Keratinocyte (primary cell): ENCODE results near the gene NUAK1. TPM values are rescaled to one million over a fixed set of nuclear protein-coding genes. Genes with fewer than 3 reads are reported as not detected.

Experiments
- DNase-seq: peaks from one replicate; pipeline ENCODE4 v3.0.0-alpha.2; 2011; ENCODE audit warnings: low read depth, missing footprints, low spot score
- FAIRE-seq: peaks from 2 replicates; lab custom pipeline; 2011; peaks lifted over from hg19 to GRCh38; lab: Jason Lieb, UNC
- H2AFZ ChIP-seq: 2 replicates; pipeline ENCODE4 v1.6.0; 2012; ENCODE audit warnings: low read length, control low read depth, inconsistent platforms; ENCODE audit not compliant: control insufficient read depth
- H3K27ac ChIP-seq: 2 replicates; pipeline ENCODE4 v1.5.1; 2011; ENCODE audit warnings: low read length; ENCODE audit not compliant: control insufficient read depth, insufficient read depth
- H3K27me3 ChIP-seq: 3 replicates; pipeline ENCODE4 v1.6.0; 2011; ENCODE audit warnings: low read length; ENCODE audit not compliant: control insufficient read depth, insufficient read depth; ENCODE audit errors: extremely low read depth
- H3K36me3 ChIP-seq, 2 experiments: 2 replicates in 1 of 2; 3 replicates in 1 of 2; pipeline ENCODE4 v1.5.1; 2011; ENCODE audit warnings: low read length in 2 of 2, mild to moderate bottlenecking in 1 of 2; ENCODE audit not compliant: control insufficient read depth in 2 of 2, insufficient read depth in 2 of 2; ENCODE audit errors: extremely low read depth in 1 of 2
- H3K4me1 ChIP-seq: 3 replicates; pipeline ENCODE4 v1.5.1; 2011; ENCODE audit warnings: low read length; ENCODE audit not compliant: control insufficient read depth, insufficient read depth; ENCODE audit errors: extremely low read depth
- H3K4me2 ChIP-seq: 3 replicates; pipeline ENCODE4 v1.6.0; 2011; ENCODE audit warnings: low read depth, low read length; ENCODE audit not compliant: control insufficient read depth, insufficient read depth; ENCODE audit errors: extremely low read depth
- H3K4me3 ChIP-seq, 3 experiments: fragments of 200-600 bp in 1 of 3; sonication (generic) in 1 of 3; 2 replicates in 2 of 3; 3 replicates in 1 of 3; pipeline ENCODE4 v1.5.1; 2011 to 2016; ENCODE audit warnings: low read length in 3 of 3, mild to moderate bottlenecking in 3 of 3, control low read depth in 2 of 3, inconsistent platforms in 1 of 3, low read depth in 1 of 3, mixed read lengths in 1 of 3, mixed run types in 1 of 3, moderate library complexity in 1 of 3; ENCODE audit not compliant: control insufficient read depth in 2 of 3, insufficient read depth in 2 of 3; ENCODE audit errors: extremely low read depth in 1 of 3
- H3K79me2 ChIP-seq: 2 replicates; pipeline ENCODE4 v1.6.0; 2012; ENCODE audit warnings: low read length; ENCODE audit not compliant: control insufficient read depth, insufficient read depth
- H3K9ac ChIP-seq: 3 replicates; pipeline ENCODE4 v1.6.0; 2011; ENCODE audit warnings: low read length; ENCODE audit not compliant: control insufficient read depth, insufficient read depth; ENCODE audit errors: extremely low read depth
- H3K9me1 ChIP-seq: 3 replicates; pipeline ENCODE4 v1.6.0; 2011; ENCODE audit warnings: low read length; ENCODE audit not compliant: control insufficient read depth, insufficient read depth; ENCODE audit errors: extremely low read depth
- H3K9me3 ChIP-seq: 2 replicates; pipeline ENCODE4 v1.5.1; 2012; ENCODE audit warnings: low read depth, low read length; ENCODE audit not compliant: control insufficient read depth
- H4K20me1 ChIP-seq: 3 replicates; pipeline ENCODE4 v1.6.0; 2011; ENCODE audit warnings: low read length; ENCODE audit not compliant: control insufficient read depth, insufficient read depth; ENCODE audit errors: extremely low read depth
- EZH2 ChIP-seq: IDR thresholded peaks from one replicate; pipeline ENCODE4 v1.6.1; 2012; ENCODE audit warnings: inconsistent platforms, mild to moderate bottlenecking, low read length, moderate library complexity
- dilution Hi-C: fragments of 300-500 bp; cut with MboI; formaldehyde crosslinking; loops from one replicate; pipeline ENCODE4 v1.7.0; 2020; ENCODE audit warnings: low sequenced_read_pairs; ENCODE audit not compliant: extremely low pct_ligation_motif_present
- polyA plus RNA-seq, 5 experiments: library from polyadenylated mRNA; depleted of rRNA in 3 of 5; stranded (reverse) in 3 of 5; stranded (forward) in 1 of 5; unstranded in 1 of 5; fragments of >200 nt; gene quantifications; 1 replicate in 1 of 5; 2 replicates in 3 of 5; 3 replicates in 1 of 5; pipeline versions ENCODE4 v1.2.1 to v1.2.3, GENCODE V29; 2011 to 2012; ENCODE audit warnings: missing spikeins in 2 of 5, low read depth in 1 of 5, low replicate concordance in 1 of 5
- TF ChIP-seq, protein P1 (sequence below), 3 experiments: IDR thresholded peaks in 1 of 3; conservative IDR thresholded peaks in 1 of 3; optimal IDR thresholded peaks in 1 of 3; 2 replicates in 2 of 3; 3 replicates in 1 of 3; pipeline versions ENCODE3 to v1.5.1; 2011; ENCODE audit warnings: low read length in 3 of 3, mild to moderate bottlenecking in 3 of 3, moderate library complexity in 2 of 3, control low read depth in 1 of 3, inconsistent platforms in 1 of 3; ENCODE audit not compliant: insufficient read depth in 2 of 3; ENCODE audit errors: extremely low read depth in 1 of 3

Gene NUAK1
- polyA plus RNA-seq, 1 donor (not counting 4 experiments of a cell fraction or from before 2014, with no cell fraction given) = 12.3 TPM

DNA sequence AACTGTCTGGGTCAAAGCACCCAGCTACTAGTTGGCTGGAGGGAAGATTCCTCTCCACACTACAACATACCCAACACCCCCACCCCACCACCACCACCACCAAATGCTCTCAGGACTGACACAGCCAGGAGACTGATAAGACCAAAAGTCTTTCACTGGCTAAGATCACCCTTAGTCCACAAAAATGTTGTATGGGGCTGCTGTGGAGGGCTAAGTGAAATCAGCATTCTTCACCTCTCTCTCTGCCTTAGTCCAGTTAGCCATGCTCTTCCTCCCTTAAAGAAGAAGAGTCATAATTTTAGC is 106.2 kb downstream of the NUAK1 start:
- dilution Hi-C loops = no loop called here
- Histone ChIP-seq H4K20me1 (no peaks in the 10 kb centered on the region), H3K27me3 (no peaks in the 10 kb centered on the region), H2AFZ (no peak overlapping the region), H3K4me3 (no peak overlapping the region), H3K79me2 (no peaks in the 10 kb centered on the region), H3K4me1 (peaks cover 23% of the 10 kb centered on the region), H3K9me3 (no peaks in the 10 kb centered on the region), H3K27ac (no peak overlapping the region), H3K9me1 (no peaks in the 10 kb centered on the region), H3K9ac (no peak overlapping the region), H3K36me3 (no peaks in the 10 kb centered on the region), H3K4me2 (no peak overlapping the region)
- FAIRE-seq (no peak), DNase-seq (no peak)
- TF ChIP-seq, protein P1, sequence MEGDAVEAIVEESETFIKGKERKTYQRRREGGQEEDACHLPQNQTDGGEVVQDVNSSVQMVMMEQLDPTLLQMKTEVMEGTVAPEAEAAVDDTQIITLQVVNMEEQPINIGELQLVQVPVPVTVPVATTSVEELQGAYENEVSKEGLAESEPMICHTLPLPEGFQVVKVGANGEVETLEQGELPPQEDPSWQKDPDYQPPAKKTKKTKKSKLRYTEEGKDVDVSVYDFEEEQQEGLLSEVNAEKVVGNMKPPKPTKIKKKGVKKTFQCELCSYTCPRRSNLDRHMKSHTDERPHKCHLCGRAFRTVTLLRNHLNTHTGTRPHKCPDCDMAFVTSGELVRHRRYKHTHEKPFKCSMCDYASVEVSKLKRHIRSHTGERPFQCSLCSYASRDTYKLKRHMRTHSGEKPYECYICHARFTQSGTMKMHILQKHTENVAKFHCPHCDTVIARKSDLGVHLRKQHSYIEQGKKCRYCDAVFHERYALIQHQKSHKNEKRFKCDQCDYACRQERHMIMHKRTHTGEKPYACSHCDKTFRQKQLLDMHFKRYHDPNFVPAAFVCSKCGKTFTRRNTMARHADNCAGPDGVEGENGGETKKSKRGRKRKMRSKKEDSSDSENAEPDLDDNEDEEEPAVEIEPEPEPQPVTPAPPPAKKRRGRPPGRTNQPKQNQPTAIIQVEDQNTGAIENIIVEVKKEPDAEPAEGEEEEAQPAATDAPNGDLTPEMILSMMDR (optimal IDR thresholded peaks at IDR 0.05 in 1 of 3, IDR thresholded peaks at IDR 0.05 in 1 of 3, conservative IDR thresholded peaks at IDR 0.05 in 1 of 3; ENCODE audit: extremely low read depth in 1 of 3, insufficient read depth in 2 of 3, low read length in 3 of 3) = no peak
- TF ChIP-seq EZH2 = no peak

DNA sequence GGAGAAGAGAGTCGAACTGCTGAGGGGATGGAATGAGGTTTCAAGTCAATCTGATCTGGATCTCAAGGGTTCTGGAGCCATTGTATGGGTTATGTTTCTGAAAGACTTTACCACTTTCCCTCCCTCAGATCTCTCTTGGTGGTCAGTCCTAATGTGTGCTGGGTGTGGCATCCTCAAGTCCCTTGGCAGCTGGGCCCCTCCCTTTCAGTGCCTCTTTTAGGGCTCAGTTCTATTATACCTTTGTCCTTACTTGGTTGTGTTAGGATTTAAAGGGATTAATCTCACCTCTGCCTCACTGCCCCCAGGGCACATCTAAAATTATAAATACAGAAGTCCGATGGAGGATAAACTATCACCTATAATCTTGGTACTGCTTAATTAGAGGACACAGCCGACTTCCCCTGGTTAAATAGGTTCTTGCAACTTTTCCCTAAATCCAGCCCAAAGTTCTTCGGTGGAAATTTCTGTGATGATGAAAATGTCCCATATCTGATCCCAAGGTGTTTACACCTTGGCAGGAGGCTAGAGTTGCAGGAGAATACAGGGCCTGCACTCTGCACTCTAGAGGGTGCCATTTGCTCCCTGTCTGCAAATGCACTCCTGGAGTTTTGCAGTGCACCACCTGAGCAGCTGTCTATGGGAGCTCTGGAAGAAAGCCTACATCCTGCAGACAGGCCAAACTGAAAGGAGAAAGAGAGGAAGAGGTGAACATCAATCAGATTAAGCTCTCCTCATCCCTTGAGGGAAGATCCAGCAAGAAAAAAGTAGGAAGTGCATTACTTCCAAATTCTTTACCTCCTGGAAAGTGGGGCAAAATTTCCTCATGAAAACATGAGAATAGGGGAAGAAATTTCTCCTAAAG is 106.8 kb downstream of the NUAK1 start:
- DNase-seq = no peak
- no peak overlapping the region for H3K27ac ChIP-seq
- FAIRE-seq = peak; percentile 20
- no peaks in the 10 kb centered on the region for H3K9me1 ChIP-seq
- H3K36me3 ChIP-seq = no peaks in the 10 kb centered on the region
- dilution Hi-C loops = no loop called here
- no peaks in the 10 kb centered on the region for H3K9me3 ChIP-seq
- H3K79me2 ChIP-seq = no peaks in the 10 kb centered on the region
- no peaks in the 10 kb centered on the region for H3K27me3 ChIP-seq
- H3K9ac ChIP-seq = no peak overlapping the region
- TF ChIP-seq, protein P1 (optimal IDR thresholded peaks at IDR 0.05 in 1 of 3, IDR thresholded peaks at IDR 0.05 in 1 of 3, conservative IDR thresholded peaks at IDR 0.05 in 1 of 3; ENCODE audit: extremely low read depth in 1 of 3, insufficient read depth in 2 of 3, low read length in 3 of 3) = peak; percentile 22 to 66 (median 27)
- no peak for TF ChIP-seq EZH2
- no peak overlapping the region for H2AFZ ChIP-seq
- no peaks in the 10 kb centered on the region for H4K20me1 ChIP-seq
- H3K4me2 ChIP-seq = no peak overlapping the region
- H3K4me3 ChIP-seq = no peak overlapping the region
- peaks cover 23% of the 10 kb centered on the region for H3K4me1 ChIP-seq
